Mucosa of descending colon (tissue), 3 donors: ENCODE results near the gene CGNL1. TPM values are rescaled to one million over a fixed set of nuclear protein-coding genes. Genes with fewer than 3 reads are reported as not detected.

Experiments used
- ATAC-seq: fragments of 200-7000 bp; cut with Tn5 transposase; one replicate; pipeline ENCODE4 v1.9.1; 2020; ENCODE audit warnings: mild to moderate bottlenecking, moderate library complexity
- DNase-seq, 3 donors: peaks; one replicate each; pipeline ENCODE4 v3.0.0-alpha.2; 2020
- H3K36me3 ChIP-seq: fragments of 200-600 bp; one replicate; pipeline ENCODE4 v1.8.0; 2021; ENCODE audit warnings: low read depth, mild to moderate bottlenecking
- H3K4me1 ChIP-seq: fragments of 200-600 bp; one replicate; pipeline ENCODE4 v1.8.0; 2021; ENCODE audit warnings: low read depth, mild to moderate bottlenecking
- H3K4me3 ChIP-seq: fragments of 200-600 bp; one replicate; pipeline ENCODE4 v1.8.0; 2021; ENCODE audit warnings: mild to moderate bottlenecking
- H3K9me3 ChIP-seq: fragments of 200-600 bp; one replicate; pipeline ENCODE4 v1.8.0; 2021; ENCODE audit warnings: mild to moderate bottlenecking
- CTCF ChIP-seq: fragments of 200-600 bp; IDR thresholded peaks from one replicate; pipeline ENCODE4 v1.8.0; 2022; ENCODE audit warnings: antibody characterized with exemption, mild to moderate bottlenecking
- intact Hi-C, 2 donors: fragments of 100-400 bp; cut with DNase I in 1 of 2; cut with micrococcal nuclease in 1 of 2; formaldehyde crosslinking; loops; one replicate each; pipeline versions ENCODE4 v1.11.0 to v1.11.1; 2022; cut with DNase I, micrococcal nuclease
- total RNA-seq, 3 donors: library from RNA; stranded (reverse); fragmentation: NEBNext Ultra II Directional in 2 of 3; extraction: Animal tissue kit (Norgen Biotek cat#: 25700) in 2 of 3; gene quantifications; one replicate each; pipeline versions ENCODE4 v1.2.1 to v1.2.4, GENCODE V29; 2021 to 2023
- donor health status: DM: no; HTN: no; CAD: no; lungs with moderate emphysema.
- donor health status: DM: no; HTN: no; CAD: no.
- donor health status: DM: no; HTN: yes; CAD: no.

CGNL1 gene
- total RNA-seq, 3 donors from 2014 or later = 3.3 to 4.5 (median 3.9) TPM

- Histone ChIP-seq H3K4me1 (no peaks in the 10 kb centered on the region), H3K36me3 (no peaks in the 10 kb centered on the region), H3K4me3 (no peak overlapping the region), H3K9me3 (no peaks in the 10 kb centered on the region)
- intact Hi-C loops = no loop called here
- ATAC-seq (peak; percentile 44), DNase-seq (no peak)
- no peak for TF ChIP-seq CTCF
Measured at GRCh38 chr15:57353317-57353804, 22.9 kb upstream of the CGNL1 start.

- intact Hi-C loops = no loop called here
- TF ChIP-seq CTCF = no peak
- Histone ChIP-seq H3K9me3 (no peaks in the 10 kb centered on the region), H3K36me3 (no peaks in the 10 kb centered on the region), H3K4me1 (no peaks in the 10 kb centered on the region), H3K4me3 (no peak overlapping the region)
- ATAC-seq (no peak), DNase-seq (no peak)
Measured at GRCh38 chr15:57354436-57355123, 21.7 kb upstream of the CGNL1 start.

GRCh38 chr15:57355259-57355658 lies 21.0 kb upstream of the CGNL1 start:
- ATAC-seq = no peak
- intact Hi-C loops = no loop called here
- DNase-seq = no peak

GRCh38 chr15:57356178-57356577 lies 20.1 kb upstream of the CGNL1 start:
- Histone ChIP-seq H3K9me3 (no peaks in the 10 kb centered on the region), H3K4me1 (no peaks in the 10 kb centered on the region), H3K36me3 (no peaks in the 10 kb centered on the region), H3K4me3 (no peak overlapping the region)
- no peak for TF ChIP-seq CTCF
- intact Hi-C loops = no loop called here
- ATAC-seq = no peak
- DNase-seq = no peak

More at GRCh38 chr15:57355259-57355658, 21.0 kb upstream of the CGNL1 start:
- Histone ChIP-seq H3K4me1 (no peaks in the 10 kb centered on the region), H3K9me3 (no peaks in the 10 kb centered on the region), H3K36me3 (no peaks in the 10 kb centered on the region), H3K4me3 (no peak overlapping the region)
- TF ChIP-seq CTCF = no peak

DNA sequence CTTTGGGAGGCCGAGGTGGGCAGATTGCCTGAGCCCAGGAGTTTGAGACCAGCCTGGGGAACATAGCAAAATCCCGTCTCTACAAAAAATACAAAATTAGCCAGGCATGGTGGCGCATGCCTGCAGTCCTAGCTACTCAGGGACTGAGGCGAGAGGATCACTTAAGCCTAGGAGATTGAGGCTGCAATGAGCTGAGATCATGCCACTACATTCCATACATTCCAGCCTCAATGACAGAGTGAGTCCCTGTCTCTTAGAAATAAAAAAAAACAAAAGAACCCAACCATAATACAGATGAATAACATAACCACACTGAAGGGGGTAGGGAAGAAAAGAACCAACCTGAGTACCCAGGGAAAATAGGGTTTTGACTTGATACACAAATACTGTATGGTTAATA lies 19.7 kb upstream of the CGNL1 start:
- intact Hi-C loops = no loop called here
- H3K36me3 ChIP-seq = no peaks in the 10 kb centered on the region
- H3K4me3 ChIP-seq = no peak overlapping the region
- no peak for TF ChIP-seq CTCF
- no peaks in the 10 kb centered on the region for H3K4me1 ChIP-seq
- ATAC-seq = no peak
- no peak for DNase-seq
- no peaks in the 10 kb centered on the region for H3K9me3 ChIP-seq
